ENCODE data around the gene GPR45.

The GPR45 gene

DNA sequence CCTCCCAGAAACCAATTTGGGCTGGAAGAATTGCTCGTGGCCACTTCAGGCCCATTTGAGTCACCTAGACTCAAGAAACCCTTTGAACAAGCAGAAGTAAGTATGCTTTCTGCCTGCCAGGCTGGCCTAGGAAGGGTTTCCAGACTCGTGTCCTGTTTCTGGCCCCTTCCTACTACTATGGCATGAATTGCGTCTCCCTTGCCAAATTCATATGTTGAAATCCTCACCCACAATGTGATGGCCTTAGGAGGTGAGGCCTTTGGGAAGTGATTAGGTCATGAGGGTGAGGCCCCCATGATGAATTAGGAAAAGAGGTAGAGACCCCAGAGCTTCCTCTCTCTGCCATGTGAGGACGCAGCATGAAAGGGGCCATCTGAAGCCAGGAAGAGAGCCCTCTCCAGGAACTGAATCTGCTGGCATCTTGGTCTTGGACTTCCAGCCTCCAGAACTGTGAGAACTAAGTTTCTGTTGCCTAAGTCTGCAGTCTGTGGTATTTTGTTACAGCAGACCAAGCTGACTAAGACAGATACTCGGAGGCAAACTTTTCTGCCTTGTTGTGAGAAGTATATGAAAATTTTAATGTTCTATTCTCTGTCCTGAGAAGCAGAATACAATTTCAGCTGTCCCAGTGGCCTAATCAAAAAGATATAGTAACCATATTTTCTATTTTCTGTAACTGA, 13.1 kb downstream of the GPR45 start:
- DNase-seq (ENCODE audit: low spot score) = no peak

DNA sequence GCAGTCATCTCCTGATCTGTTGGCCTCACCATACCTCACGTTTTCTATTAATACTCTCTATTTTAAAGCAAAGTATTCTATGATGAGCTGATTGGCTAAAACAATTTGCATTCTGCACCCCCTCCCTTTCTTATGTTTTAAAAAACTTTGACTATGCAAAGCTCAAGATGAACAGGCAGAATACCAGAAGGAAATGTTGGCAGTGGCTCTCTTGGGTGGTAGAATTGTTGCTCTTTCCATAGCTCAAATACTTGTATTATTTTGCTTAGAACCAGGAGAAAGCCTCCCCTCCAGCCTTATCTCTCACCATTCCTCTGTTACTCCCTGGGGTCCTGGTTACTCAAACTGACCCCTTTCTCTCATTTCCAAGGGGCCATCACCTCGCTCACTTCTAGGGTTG, 14.4 kb downstream of the GPR45 start:
- no peak for DNase-seq (ENCODE audit: low spot score)

DNA sequence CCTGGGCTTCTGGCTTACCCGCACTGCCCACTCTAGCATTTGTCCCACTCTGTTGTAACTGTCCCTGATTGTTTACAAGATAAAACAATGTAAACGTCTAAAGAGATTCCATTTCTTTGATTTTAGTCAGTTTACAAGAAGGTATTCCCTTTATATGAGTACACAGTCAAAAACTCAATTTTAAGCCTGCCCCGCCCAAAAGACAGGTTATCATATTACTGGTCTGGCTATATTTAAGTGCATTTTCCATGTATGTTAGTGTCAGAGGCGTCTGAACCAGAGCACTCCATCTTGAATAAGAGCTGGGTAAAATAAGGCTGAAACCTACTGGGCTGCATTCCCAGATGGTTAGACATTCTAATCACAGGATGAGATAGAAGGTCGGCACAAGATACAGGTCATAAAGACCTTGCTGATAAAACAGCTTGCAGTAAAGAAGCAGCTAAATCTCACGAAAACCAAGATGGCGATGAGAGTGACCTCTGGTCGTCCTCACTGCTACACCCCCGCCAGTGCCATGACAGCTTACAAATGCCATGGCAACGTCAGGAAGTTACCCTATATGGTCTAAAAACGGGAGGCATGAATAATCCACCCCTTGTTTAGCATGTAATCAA, 15.0 kb downstream of the GPR45 start:
- no peak for DNase-seq (ENCODE audit: low spot score)

DNA sequence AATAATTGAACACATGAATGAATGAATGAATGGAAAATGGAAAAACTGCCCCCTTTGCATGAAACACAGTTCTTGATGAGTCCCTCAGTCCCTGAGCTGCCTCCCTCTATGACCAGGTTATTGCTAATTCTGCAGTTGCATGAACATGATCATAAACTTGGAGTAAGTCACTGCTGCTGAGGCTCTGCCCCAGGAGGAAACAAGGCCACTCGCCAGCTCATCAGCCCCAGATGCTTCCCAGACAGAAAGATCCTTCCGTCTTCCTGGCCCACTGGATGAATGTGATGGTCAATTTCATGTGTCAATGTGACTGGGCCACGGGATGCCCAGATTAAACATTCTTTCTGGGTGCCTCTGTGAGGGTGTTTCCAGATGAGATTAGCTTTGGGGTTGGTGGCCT, 16.4 kb downstream of the GPR45 start:
- DNase-seq (ENCODE audit: low spot score) = no peak

DNA sequence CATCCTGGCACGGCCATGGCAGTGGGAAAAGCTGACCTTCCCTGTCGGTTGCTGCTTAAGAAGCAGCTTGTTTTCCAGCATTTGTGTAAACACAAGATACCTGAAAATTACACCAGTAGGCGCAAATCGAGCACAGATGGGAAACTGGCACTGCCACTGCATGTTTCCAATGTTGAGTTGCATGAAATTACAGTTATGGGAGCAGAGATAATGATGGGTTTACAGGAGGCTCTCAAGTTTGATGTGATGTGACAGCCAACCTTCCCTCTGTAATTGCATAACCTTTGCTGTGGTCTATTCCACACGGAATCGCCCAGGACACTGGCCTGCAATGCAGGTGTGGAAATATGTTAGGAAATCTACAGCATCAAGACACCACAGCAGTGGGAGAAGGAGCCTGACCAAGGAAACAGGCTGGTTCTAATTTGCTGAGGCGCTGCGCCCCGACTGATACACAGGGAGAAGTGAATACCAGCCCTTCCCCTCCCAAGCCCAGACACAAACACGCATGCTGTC, 17.4 kb downstream of the GPR45 start:
- DNase-seq (ENCODE audit: low spot score) = no peak

DNA sequence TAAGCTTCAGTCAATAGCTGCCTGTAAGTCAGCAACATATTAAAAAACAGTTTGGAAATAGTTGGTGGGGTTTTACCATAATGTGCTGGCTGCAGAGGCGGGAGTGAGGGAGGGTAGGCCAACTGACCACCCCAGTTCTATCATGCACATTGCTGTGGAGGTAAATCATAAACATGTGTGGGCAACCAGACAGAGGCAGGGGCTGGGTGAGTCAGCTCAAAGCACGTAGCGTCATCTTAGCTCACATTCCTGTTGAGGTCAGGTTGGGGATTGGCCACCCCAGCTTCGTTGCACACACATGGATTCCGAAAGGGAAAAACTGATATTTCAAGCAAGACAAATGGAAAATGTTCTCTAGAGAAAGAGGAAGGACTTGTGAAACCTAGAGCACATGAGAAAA, 19.5 kb downstream of the GPR45 start:
- no peak for DNase-seq (ENCODE audit: low spot score)

DNA sequence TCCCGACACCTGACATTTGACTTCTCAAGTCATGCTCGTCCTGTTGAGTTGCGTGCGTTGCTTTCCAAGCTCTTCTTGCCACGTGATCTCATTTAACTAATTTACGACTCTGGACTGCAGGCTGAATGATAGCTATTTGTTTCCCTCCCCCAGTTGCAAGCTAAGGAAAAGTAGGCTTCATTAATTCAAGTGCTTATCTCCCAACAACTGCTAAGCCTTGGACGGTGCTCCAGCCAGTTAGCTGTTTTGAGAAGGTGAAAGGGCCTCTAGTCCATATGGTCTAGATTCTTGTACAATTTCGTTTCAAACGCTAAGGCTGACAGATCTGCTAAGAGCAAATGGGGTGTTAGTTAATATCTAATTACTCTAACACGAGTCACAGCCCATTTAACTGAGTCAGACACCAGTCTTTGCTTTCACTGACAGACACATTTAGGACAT, 21.1 kb downstream of the GPR45 start:
- no peak for DNase-seq (ENCODE audit: low spot score)

DNA sequence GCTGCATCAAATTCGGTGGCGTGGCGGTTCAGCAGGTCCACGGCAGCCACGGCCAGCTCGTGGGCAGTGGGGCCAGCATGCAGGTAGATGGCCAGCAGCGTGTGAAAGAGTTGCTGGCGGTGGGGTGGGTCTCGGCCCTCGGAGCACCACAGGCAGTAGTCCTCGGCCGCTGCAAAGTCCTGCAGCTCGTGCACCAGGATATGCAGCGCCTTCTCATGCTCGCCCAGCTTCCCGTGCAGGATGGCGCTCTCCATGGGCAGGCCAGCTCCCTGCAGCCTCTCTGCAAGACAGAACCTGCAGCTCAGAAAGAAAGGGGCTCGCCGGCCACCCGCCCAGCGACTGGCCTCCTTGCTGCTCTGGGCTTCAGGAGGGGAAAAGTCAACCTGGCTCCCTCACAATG, 27.9 kb downstream of the GPR45 start:
- no peak for DNase-seq (ENCODE audit: low spot score)

DNA sequence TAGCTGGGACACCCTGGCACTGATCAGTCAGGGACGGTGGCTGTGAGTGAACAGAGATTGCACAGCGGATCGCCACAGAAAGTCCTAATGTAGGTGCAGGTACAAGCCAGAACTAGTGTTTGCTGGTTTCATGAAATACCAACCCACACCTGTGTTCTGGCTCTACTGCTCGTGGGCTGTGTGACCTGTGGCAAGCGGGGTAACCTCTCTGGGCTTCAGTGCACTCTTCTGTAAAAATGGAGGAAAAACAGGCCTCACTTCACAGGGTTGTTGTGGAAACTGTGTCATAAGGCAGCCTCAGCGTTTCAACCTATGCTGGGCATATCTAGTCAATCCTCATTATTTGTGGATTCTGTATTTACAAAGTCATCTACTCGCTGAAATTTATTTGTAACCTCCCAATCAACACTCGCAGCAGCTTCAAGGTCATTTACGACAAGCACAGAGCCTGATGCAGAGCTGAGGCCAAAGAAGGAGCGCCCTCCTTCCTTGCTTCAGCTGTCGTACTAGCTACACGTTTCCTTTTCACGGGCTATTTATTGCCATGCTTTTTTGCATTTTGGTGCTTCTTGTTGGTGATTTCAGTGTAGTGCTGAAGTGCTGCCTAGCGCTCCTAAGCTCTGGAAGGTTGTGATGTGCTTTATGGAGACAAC, 30.0 kb downstream of the GPR45 start:
- DNase-seq (ENCODE audit: low spot score) = no peak

DNA sequence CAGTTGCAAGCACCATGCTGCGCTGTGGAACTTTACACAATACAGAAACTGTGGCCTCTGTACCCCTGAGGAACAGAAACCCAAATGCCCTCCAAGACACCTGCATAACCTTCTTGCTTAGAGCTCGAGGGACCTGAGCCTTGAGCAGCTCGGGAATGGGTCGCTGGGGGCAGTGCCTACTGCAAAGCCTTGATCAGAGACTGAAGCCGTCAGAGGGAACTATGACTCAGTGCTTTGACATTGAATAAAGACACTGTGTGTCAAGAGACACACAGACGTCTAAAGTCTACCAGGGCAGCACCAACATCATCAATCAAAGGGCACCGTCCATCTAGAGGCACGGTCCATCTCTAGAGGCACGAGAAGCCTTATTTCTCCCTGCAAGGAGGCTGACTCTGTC, 30.6 kb downstream of the GPR45 start:
- DNase-seq (ENCODE audit: low spot score) = no peak

DNA sequence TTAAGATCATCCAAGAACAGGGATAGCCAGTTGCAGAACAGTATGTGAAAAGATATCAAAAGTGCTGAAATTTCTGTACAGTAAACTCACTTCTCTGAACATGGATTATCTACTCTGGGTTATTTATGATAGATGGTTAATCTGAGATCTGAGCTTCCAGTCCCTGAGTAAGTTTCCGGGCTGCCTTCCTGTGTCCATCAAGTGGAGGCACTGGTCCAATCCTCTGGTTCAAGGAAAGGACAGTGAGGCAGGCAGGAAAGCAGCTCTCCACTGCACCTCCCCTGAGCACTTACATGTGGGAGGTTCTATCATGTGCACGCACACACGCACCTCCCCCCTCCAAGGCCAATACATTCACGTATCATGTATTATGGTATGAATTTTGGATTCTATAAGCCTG, 32.5 kb downstream of the GPR45 start:
- DNase-seq (ENCODE audit: low spot score) = no peak

DNA sequence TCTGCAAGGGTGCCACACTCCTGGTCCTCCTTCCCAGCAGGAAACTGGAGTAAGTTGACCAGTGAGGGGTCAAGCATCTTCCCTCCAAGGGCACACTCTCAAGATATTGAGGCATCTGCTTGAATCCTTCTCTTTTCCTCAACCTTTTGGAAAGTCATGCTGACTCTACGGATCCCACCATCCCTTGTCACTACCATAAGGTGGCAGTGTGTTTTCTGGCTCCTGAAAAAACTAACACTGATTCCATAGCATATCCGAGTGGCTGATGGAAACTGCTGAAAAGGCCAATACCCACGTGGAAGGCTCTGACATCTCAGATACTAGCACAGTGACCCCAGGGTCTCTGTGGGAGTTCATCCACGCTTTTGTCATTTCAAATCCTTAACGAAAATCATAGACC, 37.1 kb downstream of the GPR45 start:
- no peak for DNase-seq (ENCODE audit: low spot score)

DNA sequence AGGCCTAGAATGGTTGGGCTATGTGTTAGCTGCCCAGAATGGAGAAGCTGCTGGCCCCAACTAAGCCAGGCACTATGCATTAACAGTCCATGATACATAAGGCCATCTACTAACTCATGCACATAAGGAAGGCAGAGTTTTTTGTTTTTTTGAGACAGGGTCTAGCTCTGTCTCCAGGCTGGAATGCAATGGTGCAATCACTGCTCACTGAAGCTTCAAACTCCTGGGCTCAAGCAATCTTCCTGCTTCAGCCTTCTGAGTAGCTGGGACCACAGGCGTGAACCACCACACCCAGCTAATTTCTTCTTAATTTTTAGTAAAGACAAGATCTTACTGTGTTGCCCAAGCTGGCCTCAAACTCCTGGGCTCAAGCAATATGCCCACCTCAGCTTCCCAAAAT, 37.6 kb downstream of the GPR45 start:
- no peak for DNase-seq (ENCODE audit: low spot score)

DNA sequence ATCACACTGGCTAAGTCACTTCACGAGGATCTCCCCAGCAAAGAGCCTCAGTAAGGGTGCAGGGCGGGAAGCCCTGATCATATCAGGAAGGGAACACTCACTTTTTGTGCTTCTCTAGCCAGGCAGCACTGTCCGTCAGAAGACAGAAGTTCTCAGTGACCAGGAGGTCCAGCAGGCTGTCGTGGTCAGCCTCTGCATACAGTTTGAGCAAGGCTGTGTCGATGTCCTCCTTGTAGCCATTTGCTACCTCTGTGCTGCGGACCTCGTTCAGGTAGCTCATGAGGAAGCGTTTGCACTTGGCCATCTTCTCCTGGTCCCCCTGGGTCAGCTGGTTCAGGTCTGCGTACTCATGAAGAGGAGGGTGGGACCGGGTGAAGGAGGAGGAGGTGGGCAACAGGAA, 38.7 kb downstream of the GPR45 start:
- no peak for DNase-seq (ENCODE audit: low spot score)

DNA sequence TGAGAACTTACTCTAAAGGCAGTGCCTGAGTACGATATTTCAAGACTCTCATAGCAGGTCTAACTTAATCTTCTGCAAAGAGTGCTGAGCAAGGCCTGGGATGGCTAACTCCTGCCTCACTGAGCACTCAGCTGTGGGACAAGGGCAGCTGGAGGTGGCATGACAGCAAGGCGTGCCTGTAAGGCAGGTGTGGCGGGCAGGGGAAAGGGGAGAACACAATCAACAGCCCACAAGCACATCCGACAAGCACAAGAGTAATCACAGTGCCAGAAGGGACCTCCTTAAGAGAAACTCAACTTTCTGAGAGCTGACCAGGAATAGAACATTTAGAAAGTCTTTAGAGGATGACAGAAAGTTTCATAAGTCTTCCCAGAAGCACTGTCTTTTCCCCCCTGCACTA, 42.0 kb downstream of the GPR45 start:
- DNase-seq (ENCODE audit: low spot score) = no peak

DNA sequence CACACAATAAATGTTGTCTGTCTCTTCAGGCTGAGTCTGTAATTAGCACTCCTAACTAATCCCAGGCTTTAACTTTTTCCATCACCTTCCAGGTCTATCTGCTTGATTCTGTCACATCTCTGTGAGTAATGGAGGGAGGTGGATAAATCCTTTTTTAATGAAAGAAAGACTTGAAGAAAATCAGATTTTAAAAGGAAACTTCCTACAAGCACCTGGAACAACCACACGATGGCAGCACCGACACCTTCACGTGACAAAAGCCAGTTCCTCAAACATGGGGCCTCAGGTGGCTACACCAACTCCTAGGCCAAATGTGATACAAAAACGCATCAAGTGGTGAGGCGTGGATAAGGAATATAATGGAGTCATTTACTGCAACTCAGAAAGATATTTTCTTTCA, 46.1 kb downstream of the GPR45 start:
- no peak for DNase-seq (ENCODE audit: low spot score)

DNA sequence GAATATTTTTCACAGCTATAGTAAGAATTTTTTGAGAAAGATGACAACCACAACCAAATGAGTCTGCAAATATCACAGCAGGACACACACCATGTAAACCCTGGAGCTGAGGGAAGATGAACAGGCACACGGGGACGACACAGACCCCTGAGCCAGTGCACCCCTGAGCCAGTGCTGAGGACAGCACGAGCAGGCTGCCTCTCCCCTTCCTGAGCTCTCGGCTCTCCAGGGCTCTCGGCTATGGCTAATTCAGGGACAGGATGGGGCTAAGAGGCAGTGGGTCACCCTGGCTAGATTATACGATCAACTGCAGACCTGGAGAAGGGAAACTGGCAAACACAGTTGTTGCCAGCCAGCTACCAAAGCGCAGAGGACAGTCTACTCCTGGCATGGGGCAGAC, 46.6 kb downstream of the GPR45 start:
- DNase-seq (ENCODE audit: low spot score) = no peak

DNA sequence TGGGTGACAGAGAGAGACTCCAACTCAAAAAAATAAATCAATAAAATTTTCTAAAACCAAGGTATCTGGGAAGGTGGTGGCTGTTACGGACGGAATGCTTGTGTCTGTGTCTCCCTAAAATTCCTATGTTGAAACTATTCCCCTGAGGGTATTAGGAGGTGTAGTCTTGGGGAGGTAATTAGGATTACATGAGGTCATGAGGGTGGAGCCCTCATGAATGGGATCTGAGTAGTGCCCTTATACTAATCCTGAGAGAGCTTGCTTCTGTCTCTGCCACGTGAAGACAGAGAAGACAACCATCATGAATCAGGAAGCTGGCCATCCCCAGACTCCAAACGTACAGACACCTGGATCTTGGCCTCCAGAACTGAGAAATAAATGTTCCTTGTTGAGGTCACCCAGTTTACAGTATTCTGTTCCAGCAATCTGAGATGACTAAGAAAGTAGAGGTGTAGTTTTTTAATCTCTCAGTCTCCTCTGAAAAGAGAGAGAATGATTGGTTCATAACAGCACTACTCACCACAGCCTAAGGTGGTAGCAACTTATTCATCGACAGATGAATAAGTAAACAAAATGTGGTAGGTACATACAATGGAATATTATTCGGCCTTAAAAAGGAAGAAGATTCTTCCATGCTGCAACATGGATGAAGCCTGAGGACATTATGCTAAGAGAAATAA, 49.6 kb downstream of the GPR45 start:
- DNase-seq (ENCODE audit: low spot score) = no peak

DNA sequence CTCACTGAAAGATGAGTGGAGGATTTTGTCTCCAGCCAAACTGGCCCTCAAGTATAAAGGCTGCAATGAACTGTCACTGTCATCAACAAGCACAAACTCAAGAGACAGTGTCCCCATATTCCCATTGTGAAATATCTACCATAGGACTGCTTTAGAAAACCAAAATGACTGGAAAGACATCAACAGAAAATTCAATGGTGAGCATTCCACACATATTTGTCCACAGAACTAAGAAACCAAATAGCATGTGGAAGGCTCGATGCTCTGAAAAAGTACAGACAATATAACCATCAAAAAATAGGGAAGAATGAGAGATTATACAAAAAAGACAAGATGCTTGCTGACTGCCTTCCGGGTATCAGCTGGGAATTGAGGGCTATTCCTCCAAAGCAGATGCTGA, 50.4 kb downstream of the GPR45 start:
- DNase-seq (ENCODE audit: low spot score) = no peak
